Subcutaneous adipose tissue (tissue), 4 donors: ENCODE measurements around the gene DAZAP1. TPM values are rescaled to one million over a fixed set of nuclear protein-coding genes. Genes with fewer than 3 reads are reported as not detected.

Experiments used
- CTCF ChIP-seq: fragments of 450-650 bp; IDR thresholded peaks from one replicate; pipeline ENCODE4 v1.5.1; 2016; ENCODE audit warnings: low read depth, mild to moderate bottlenecking, control low read depth, antibody characterized with exemption, moderate library complexity
- total RNA-seq, 4 donors: library from RNA; depleted of rRNA; stranded (reverse); fragments of >200 nt; gene quantifications; one replicate each; pipeline ENCODE4 v1.1.0, GENCODE V29; 2016

Gene DAZAP1
- total RNA-seq, 4 donors from 2014 or later: 25.8 to 46.7 (median 33.6) TPM

DNA sequence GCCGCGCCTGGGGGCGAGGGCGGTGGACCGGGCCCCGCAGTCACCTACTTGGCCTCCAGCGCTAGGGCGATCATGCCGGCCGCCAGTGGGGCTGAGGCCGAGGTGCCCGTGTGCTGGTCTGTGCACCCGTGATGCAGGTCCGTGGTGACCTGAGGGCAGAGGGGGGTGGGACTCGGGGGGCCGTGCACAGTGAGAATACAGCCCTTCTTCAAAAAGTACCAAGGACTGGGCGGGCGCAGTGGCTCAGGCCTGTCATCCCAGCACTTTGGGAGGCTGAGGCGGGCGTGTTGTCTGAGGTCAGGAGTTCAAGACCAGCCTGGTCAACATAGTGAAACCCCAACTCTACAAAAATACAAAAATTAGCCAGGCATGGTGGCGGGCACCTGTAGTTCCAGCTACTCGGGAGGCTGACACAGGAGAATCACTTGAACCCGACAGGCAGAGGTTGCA, 76.6 kb downstream of the DAZAP1 start:
- TF ChIP-seq CTCF: no peak

Other genes starting within 250 kb of the DAZAP1 start
- gene SBNO2, start 233.3 kb upstream of the DAZAP1 start, total RNA-seq: 10 to 100 TPM; 13.4 to 51.2 (median 19.1) TPM
- gene STK11, start 201.8 kb upstream of the DAZAP1 start, total RNA-seq: 10 to 100 TPM; 22.8 to 71.8 (median 31.9) TPM
- 1 to 10 TPM in 1 of 4 donors, under 1 TPM in 1, not detected in 2; 0.57 to 1.1 TPM for gene CBARP, start 169.6 kb upstream of the DAZAP1 start, total RNA-seq
- gene ATP5F1D, start 165.8 kb upstream of the DAZAP1 start, total RNA-seq: 100 to 1,000 TPM in 1 of 4 donors, 10 to 100 TPM in 3; 47.9 to 118 (median 66.1) TPM
- gene MIDN, start 159.0 kb upstream of the DAZAP1 start, total RNA-seq: 10 to 100 TPM in 2 of 4 donors, 1 to 10 TPM in 2; 8.0 to 43.1 (median 12.2) TPM
- 100 to 1,000 TPM; 159 to 753 (median 413) TPM for gene CIRBP, start 138.3 kb upstream of the DAZAP1 start, total RNA-seq
- 10 to 100 TPM; 37.4 to 76.7 (median 46.7) TPM for gene FAM174C, start 132.1 kb upstream of the DAZAP1 start, total RNA-seq
- not detected for gene EFNA2, start 121.7 kb upstream of the DAZAP1 start, total RNA-seq
- gene NDUFS7, start 23.7 kb upstream of the DAZAP1 start, total RNA-seq: 100 to 1,000 TPM in 2 of 4 donors, 10 to 100 TPM in 2; 38.5 to 105 (median 95.6) TPM
- 10 to 100 TPM in 3 of 4 donors, 1 to 10 TPM in 1; 4.2 to 29.3 (median 17.2) TPM for gene GAMT, start 6.0 kb upstream of the DAZAP1 start, total RNA-seq
- gene RPS15, start 30.8 kb downstream of the DAZAP1 start, total RNA-seq: 1,000 to 10,000 TPM; 2,032 to 3,816 (median 2,914) TPM
- gene APC2, start 42.5 kb downstream of the DAZAP1 start, total RNA-seq: under 1 TPM in 3 of 4 donors, not detected in 1; 0.17 to 0.22 (median 0.19) TPM
- gene C19orf25, start 71.6 kb downstream of the DAZAP1 start, total RNA-seq: 10 to 100 TPM in 3 of 4 donors, 1 to 10 TPM in 1; 2.9 to 29.4 (median 19.5) TPM
- 1 to 10 TPM in 3 of 4 donors, under 1 TPM in 1; 0.65 to 2.6 (median 1.8) TPM for gene PCSK4, start 82.8 kb downstream of the DAZAP1 start, total RNA-seq
- gene REEP6, start 83.6 kb downstream of the DAZAP1 start, total RNA-seq: 10 to 100 TPM in 1 of 4 donors, 1 to 10 TPM in 3; 3.1 to 19.0 (median 3.7) TPM
- gene ADAMTSL5, start 105.4 kb downstream of the DAZAP1 start, total RNA-seq: 1 to 10 TPM in 1 of 4 donors, under 1 TPM in 1, not detected in 2; 0.51 to 1.3 TPM
- not detected for gene PLK5, start 116.5 kb downstream of the DAZAP1 start, total RNA-seq
- gene MEX3D, start 160.7 kb downstream of the DAZAP1 start, total RNA-seq: 1 to 10 TPM; 4.9 to 7.9 (median 6.5) TPM
- gene MBD3, start 185.3 kb downstream of the DAZAP1 start, total RNA-seq: 10 to 100 TPM; 31.0 to 83.6 (median 35.5) TPM
- gene UQCR11, start 197.9 kb downstream of the DAZAP1 start, total RNA-seq: 10 to 100 TPM; 55.0 to 76.8 (median 73.8) TPM
- 10 to 100 TPM; 13.0 to 34.8 (median 22.9) TPM for gene TCF3, start 245.0 kb downstream of the DAZAP1 start, total RNA-seq